Coronary artery (tissue), 2 donors: ENCODE results near the gene GLTP.

Source experiments
- DNase-seq: peaks from one replicate; pipeline ENCODE4 v3.0.0-alpha.2; 2017; ENCODE audit warnings: low spot score
- H3K27ac ChIP-seq, 2 donors: fragments of 200-600 bp; sonication (generic); one replicate each; pipeline ENCODE4 v1.5.1; 2016 to 2019
- H3K4me3 ChIP-seq: fragments of 200-600 bp; sonication (generic); 2 replicates; pipeline ENCODE4 v1.5.1; 2016; ENCODE audit warnings: mild to moderate bottlenecking, moderate library complexity
- TF ChIP-seq, protein P1 (sequence below): fragments of 200-600 bp; sonication (generic); IDR thresholded peaks from one replicate; pipeline ENCODE4 v1.5.1; 2019; ENCODE audit warnings: antibody characterized with exemption

GLTP gene

DNA sequence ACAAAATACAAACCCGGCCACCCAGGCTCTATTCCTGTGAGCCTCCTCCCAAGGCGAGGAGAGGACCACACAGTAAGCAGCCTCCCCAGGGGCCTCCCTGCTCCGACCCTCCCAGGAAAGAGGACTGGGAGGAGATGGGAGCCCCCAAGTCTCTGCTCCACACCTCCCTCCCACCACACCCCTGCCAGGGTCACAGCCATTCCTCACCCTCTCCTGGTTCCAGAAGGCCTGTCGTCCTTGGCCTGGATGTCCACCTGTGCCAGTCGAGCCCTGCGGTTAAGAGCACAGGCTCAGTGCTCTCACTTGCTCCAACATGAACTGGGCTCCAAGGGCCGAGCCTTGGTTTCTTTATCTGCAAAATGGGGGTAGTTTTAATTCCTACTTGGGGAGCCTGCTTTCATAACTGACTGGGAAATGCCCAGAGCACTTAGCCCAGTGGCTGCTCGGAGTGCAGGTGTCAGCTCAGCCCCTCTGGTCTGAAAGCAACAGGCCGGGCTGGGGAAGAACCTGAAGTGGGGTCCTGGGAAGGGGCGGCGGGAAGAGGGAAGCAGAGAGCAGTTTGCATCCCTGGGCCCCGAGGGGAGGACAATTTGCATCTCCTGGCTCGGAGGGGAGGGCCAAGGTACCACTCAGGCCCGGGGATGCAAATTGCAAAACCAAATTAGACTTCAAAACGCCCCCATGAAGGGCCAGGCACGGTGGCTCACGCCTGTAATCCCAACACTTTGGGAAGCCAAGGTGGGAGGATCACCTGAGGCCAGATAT, 43.3 kb upstream of the GLTP start:
- no peak for DNase-seq
- TF ChIP-seq, protein P1, sequence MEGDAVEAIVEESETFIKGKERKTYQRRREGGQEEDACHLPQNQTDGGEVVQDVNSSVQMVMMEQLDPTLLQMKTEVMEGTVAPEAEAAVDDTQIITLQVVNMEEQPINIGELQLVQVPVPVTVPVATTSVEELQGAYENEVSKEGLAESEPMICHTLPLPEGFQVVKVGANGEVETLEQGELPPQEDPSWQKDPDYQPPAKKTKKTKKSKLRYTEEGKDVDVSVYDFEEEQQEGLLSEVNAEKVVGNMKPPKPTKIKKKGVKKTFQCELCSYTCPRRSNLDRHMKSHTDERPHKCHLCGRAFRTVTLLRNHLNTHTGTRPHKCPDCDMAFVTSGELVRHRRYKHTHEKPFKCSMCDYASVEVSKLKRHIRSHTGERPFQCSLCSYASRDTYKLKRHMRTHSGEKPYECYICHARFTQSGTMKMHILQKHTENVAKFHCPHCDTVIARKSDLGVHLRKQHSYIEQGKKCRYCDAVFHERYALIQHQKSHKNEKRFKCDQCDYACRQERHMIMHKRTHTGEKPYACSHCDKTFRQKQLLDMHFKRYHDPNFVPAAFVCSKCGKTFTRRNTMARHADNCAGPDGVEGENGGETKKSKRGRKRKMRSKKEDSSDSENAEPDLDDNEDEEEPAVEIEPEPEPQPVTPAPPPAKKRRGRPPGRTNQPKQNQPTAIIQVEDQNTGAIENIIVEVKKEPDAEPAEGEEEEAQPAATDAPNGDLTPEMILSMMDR, result no peak

DNA sequence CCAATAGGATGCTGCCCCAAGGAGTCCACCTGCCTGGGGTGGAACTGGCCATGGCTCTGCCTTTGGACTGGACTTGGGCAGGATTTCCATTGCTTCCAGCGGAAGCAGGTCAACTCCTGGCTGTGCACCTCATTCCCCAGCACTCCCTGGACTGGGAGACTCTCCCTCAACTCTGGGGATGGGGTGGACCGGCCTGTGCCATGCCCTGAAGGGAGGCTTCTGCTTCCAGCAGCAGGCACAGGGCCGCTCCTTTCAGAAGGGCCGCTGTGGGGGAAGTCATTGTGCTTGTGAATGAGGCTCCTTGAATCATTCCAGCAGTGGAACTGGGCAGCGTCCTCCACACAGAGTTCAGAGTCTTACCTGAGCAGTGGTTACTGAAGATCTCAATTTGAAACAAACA, 42.7 kb upstream of the GLTP start:
- Histone ChIP-seq H3K27ac (no peak overlapping the region), H3K4me3 (no peak overlapping the region)
- TF ChIP-seq, protein P1, result no peak
- DNase-seq, result no peak

More for the DNA sequence above, 43.3 kb upstream of the GLTP start:
- no peak overlapping the region for H3K27ac ChIP-seq
- no peak overlapping the region for H3K4me3 ChIP-seq

DNA sequence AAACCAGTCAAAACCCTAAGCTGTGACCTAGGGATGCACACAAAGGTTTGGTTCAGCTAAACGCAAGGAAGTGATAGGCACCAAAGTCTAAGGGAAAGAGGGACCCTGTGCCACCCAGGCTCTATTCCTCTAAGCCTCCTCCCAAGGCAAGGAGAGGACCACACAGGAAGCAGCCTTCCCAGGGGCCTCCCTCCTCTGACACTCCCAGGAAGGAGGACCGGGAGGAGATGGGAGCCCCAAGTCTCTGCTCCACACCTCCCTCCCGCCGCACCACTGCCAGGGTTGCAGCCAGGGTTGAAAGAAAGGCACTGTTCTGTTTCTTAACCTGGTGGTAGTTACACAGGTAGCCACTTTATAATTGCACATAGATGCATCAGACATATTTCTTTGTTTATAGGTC, 41.6 kb upstream of the GLTP start:
- TF ChIP-seq, protein P1, result no peak
- no peak for DNase-seq
- no peak overlapping the region for H3K27ac ChIP-seq
- H3K4me3 ChIP-seq, result no peak overlapping the region

DNA sequence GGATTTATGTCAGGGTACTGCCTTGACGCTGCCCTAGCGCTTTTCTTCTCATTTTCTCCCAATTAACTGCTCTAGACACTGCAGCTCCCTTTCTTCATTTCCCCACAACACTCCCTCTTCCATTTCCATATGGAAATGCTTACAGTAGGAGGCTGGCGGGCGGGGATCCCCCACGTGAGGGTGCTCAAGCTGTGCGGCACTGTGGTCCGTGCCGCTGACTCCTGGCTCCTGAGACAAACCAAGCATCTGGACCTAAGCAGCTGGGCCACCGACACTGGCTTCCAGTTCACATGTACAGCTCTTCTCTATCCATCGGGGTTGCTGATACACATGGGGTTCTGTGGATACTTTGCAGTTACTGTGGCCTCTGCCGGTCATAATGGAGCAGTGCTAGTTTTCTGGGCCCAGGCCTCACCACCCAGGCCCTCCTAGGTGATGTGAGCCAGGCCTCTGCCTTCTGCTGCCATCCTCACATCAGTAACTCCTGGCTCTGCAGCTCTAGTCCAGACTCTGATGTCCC, 40.0 kb upstream of the GLTP start:
- Histone ChIP-seq H3K4me3 (no peak overlapping the region), H3K27ac (no peak overlapping the region)
- no peak for DNase-seq
- TF ChIP-seq, protein P1, result no peak

DNA sequence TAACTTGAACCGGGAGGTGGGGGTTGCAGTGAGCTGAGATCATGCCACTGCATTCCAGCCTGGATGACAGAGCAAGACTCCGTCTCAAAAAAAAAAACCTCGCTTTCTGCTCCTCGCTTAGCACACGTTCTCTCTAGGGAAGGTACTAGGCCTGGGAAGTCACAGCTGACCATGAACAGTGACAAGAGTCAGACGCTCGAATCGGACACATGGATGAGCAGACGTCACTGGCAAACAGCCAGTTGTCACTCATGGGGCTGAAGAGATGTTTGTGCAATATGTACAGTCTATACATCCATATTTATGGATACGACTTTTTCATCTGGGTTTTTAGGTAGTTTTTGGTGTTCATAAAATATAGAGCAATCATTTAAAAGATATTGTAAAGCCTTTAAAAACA, 39.1 kb upstream of the GLTP start:
- H3K27ac ChIP-seq, result no peak overlapping the region
- TF ChIP-seq, protein P1, result no peak
- DNase-seq, result no peak
- H3K4me3 ChIP-seq, result no peak overlapping the region

DNA sequence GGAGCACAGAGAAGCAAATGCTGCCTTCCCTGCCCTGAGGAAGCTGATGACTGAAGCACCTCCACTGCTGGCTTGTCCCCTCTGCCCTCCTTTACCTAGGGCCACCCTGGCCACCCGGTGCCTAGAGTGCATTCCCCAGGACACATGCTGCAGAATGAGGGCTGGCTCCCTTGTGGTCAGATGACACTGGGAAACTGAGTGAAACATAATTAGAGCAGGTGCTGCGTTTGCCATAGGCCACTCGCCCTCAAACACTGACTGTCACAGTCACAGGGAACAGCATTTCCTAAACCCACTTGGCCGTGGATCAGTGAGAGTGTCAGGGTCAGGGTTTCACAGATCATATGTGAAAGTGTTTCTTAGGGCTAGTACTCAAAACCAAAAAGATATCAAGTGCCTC, 35.7 kb upstream of the GLTP start:
- DNase-seq, result no peak
- H3K4me3 ChIP-seq, result no peak overlapping the region
- no peak overlapping the region for H3K27ac ChIP-seq
- TF ChIP-seq, protein P1, result no peak
